Right lobe of liver (tissue), 6 donors: ENCODE measurements around the gene DHRS3. TPM values are rescaled to one million over a fixed set of nuclear protein-coding genes. Genes with fewer than 3 reads are reported as not detected.

Source experiments
- ATAC-seq, 4 donors: fragments of 200-7000 bp; cut with Tn5 transposase; one replicate each; pipeline ENCODE4 v1.9.1; 2020; ENCODE audit warnings: mild to moderate bottlenecking in 4 of 4, moderate library complexity in 4 of 4
- DNase-seq, 3 donors: peaks; one replicate each; pipeline ENCODE4 v3.0.0-alpha.2; 2020
- H3K27ac ChIP-seq, 3 donors: fragments of 200-600 bp; one replicate each; pipeline ENCODE4 v1.8.0; 2022
- H3K27me3 ChIP-seq, 2 donors: fragments of 200-600 bp; one replicate each; pipeline ENCODE4 v1.8.0; 2022
- H3K36me3 ChIP-seq, 4 donors: fragments of 200-600 bp; sonication (generic) in 1 of 4; one replicate each; pipeline versions ENCODE4 v1.5.1 to v1.8.0; 2017 to 2022; ENCODE audit warnings: control low read depth in 1 of 4
- H3K4me1 ChIP-seq, 4 donors: fragments of 200-600 bp; sonication (generic) in 1 of 4; one replicate each; pipeline versions ENCODE4 v1.5.1 to v1.8.0; 2017 to 2022; ENCODE audit warnings: control low read depth in 1 of 4
- H3K4me3 ChIP-seq, 3 donors: fragments of 200-600 bp; one replicate each; pipeline ENCODE4 v1.8.0; 2022
- H3K9me3 ChIP-seq, 4 donors: fragments of 200-600 bp; sonication (generic) in 1 of 4; one replicate each; pipeline versions ENCODE4 v1.5.1 to v1.8.0; 2017 to 2022; ENCODE audit warnings: control low read depth in 1 of 4
- CTCF ChIP-seq, 4 donors: fragments of 200-600 bp in 3 of 4; fragments of 450-650 bp in 1 of 4; IDR thresholded peaks; one replicate each; pipeline versions ENCODE4 v1.5.1 to v1.8.0; 2016 to 2022; ENCODE audit warnings: antibody characterized with exemption in 4 of 4, mild to moderate bottlenecking in 2 of 4
- POLR2A ChIP-seq: fragments of 450-650 bp; IDR thresholded peaks from one replicate; pipeline ENCODE4 v1.6.1; 2017; ENCODE audit warnings: antibody characterized with exemption, mild to moderate bottlenecking
- WGBS: methylation state at CpG from one replicate; pipeline ENCODE4 v1.1.6; 2018; ENCODE audit warnings: low coverage, low lambda C conversion rate; ENCODE audit not compliant: insufficient coverage; ENCODE audit errors: missing lambda C conversion rate; 5-methylcytosine and 5-hydroxymethylcytosine counted together
- intact Hi-C, 2 donors: fragments of 100-400 bp; cut with DNase I; formaldehyde crosslinking; loops; one replicate each; pipeline versions ENCODE4 v1.11.2 to v1.14.1; 2022
- total RNA-seq, 6 experiments: library from RNA; depleted of rRNA in 2 of 6; stranded (reverse); fragments of >200 nt in 2 of 6; fragmentation: NEBNext Ultra II Directional in 3 of 6; extraction: Animal tissue kit (Norgen Biotek cat#: 25700) in 3 of 6; gene quantifications; one replicate each; pipeline versions ENCODE4 v1.1.0 to v1.2.4, GENCODE V29; 2016 to 2023
- donor health status: DM: no; HTN: yes; CAD: no.
- donor health status: DM: no; HTN: no; CAD: no.
- donor health status: DM: no; HTN: no; CAD: no.
- donor health status: DM: no; HTN: yes; CAD: no.
- donor health status: DM: no; HTN: yes; CAD: no.

The DHRS3 gene
- total RNA-seq, 6 experiments from 2014 or later, result 132 to 252 (median 172) TPM

DNA sequence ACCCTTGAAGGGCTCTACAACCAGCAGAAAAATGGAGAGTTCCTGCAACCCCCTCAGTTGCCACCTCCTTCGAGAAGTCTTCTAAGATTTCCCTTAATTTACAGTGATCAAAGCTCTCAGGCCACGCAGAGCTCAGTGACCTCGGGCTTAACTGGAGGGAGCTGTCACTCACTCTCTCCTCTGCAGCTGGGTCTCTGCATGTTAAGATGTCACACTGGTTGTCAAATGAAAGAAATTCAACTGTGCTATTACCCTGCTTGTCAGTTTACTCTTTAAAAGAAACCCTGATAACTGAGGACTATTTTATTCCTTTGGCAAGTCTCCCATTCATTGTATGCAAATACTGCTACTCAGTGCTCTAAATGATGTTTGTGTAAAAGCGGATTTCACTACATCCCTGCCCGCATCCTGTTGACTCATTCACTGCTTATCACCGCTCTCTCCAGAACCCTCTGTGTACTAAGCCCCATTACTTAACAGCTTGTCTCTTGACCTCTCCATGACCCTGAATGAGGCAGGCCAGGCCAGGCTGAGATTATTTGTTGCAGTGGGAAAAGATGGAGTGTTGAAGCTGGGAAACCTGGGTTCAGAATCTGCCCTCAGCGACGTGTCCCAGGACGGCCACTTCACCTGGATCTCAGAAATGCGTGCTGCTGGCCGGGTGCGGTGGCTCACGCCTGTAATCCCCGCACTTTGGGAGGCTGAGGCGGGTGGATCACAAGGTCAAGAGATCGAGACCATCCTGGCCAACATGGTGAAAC is 13.7 kb downstream of the DHRS3 start:
- peak; percentile 65 to 78 (median 70) for ATAC-seq
- Histone ChIP-seq H3K27ac (peak overlapping the region; percentile 53 to 89 (median 72)), H3K4me1 (peaks cover 0 to 94% (median 46%) of the 10 kb centered on the region in 4 donors), H3K4me3 (no peak overlapping the region), H3K27me3 (no peaks in the 10 kb centered on the region), H3K9me3 (no peaks in the 10 kb centered on the region), H3K36me3 (no peaks in the 10 kb centered on the region)
- intact Hi-C loops, result no loop called here
- no peak for TF ChIP-seq POLR2A
- peak in 1 of 3 donors; percentile 62 for DNase-seq
- WGBS, result 23% methylated on average over 15 of the region's 16 CpGs

- intact Hi-C loops, result no loop called here
- no peaks in the 10 kb centered on the region for H3K9me3 ChIP-seq
- peaks cover 0 to 94% (median 49%) of the 10 kb centered on the region in 4 donors for H3K4me1 ChIP-seq
- H3K27ac ChIP-seq, result peak overlapping the region; percentile 53 to 89 (median 72)
- no peak for TF ChIP-seq CTCF (IDR thresholded peaks at IDR 0.05)
- TF ChIP-seq POLR2A, result no peak
- DNase-seq, result no peak
- no peak overlapping the region for H3K4me3 ChIP-seq
- WGBS, result 47% methylated on average over 9 of the region's 9 CpGs
- H3K27me3 ChIP-seq, result no peaks in the 10 kb centered on the region
- no peak for ATAC-seq
- no peaks in the 10 kb centered on the region for H3K36me3 ChIP-seq
These were observed 14.8 kb downstream of the DHRS3 start for GRCh38 chr1:12603224-12603623.

GRCh38 chr1:12602659-12603024 is 15.4 kb downstream of the DHRS3 start:
- intact Hi-C loops, result no loop called here
- Histone ChIP-seq H3K4me1 (peaks cover 0 to 94% (median 49%) of the 10 kb centered on the region in 4 donors), H3K27ac (peak overlapping the region; percentile 53 to 89 (median 72)), H3K9me3 (no peaks in the 10 kb centered on the region), H3K36me3 (no peaks in the 10 kb centered on the region), H3K27me3 (no peaks in the 10 kb centered on the region), H3K4me3 (no peak overlapping the region)
- DNase-seq, result no peak
- ATAC-seq, result no peak
- WGBS, result 60% methylated on average over 1 of the region's 6 CpGs
- TF ChIP-seq CTCF (IDR thresholded peaks at IDR 0.05), result no peak
- TF ChIP-seq POLR2A, result no peak

GRCh38 chr1:12601700-12602658 is 16.0 kb downstream of the DHRS3 start:
- 69% methylated on average over 5 of the region's 13 CpGs for WGBS
- no peaks in the 10 kb centered on the region for H3K9me3 ChIP-seq
- H3K36me3 ChIP-seq, result no peaks in the 10 kb centered on the region
- TF ChIP-seq POLR2A (no peak), CTCF (IDR thresholded peaks at IDR 0.05) (no peak)
- ATAC-seq (peak; percentile 2 to 52 (median 20)), DNase-seq (peak; percentile 72 to 80 (median 73))
- intact Hi-C loops, result no loop called here
- peaks cover 3 to 94% (median 50%) of the 10 kb centered on the region in 4 donors for H3K4me1 ChIP-seq
- no peaks in the 10 kb centered on the region for H3K27me3 ChIP-seq
- H3K4me3 ChIP-seq, result no peak overlapping the region
- H3K27ac ChIP-seq, result peak overlapping the region; percentile 55 to 89 (median 72)
